ENCODE data around the gene SYT7.

DNA sequence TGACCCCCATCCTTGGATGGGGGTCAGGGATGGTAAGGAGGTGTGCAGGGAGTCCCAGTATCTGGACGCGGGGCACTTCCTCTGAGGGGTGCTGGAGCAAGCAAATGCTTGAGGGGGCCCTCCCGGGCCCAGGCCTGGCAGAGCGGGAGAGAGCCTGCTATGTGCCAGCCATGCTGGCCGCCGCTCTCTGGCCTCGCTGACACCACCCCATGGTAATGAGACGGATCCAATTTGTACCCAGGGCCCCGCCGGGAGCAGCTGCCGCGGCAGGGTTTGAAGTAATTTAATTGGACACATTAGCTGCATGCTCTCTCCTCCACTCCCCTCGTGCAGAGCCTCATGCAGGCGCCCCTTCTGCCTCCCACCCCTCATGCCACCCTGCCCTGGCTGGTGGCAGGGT lies 6.3 kb downstream of the SYT7 start:
- TF ChIP-seq, protein P1, sequence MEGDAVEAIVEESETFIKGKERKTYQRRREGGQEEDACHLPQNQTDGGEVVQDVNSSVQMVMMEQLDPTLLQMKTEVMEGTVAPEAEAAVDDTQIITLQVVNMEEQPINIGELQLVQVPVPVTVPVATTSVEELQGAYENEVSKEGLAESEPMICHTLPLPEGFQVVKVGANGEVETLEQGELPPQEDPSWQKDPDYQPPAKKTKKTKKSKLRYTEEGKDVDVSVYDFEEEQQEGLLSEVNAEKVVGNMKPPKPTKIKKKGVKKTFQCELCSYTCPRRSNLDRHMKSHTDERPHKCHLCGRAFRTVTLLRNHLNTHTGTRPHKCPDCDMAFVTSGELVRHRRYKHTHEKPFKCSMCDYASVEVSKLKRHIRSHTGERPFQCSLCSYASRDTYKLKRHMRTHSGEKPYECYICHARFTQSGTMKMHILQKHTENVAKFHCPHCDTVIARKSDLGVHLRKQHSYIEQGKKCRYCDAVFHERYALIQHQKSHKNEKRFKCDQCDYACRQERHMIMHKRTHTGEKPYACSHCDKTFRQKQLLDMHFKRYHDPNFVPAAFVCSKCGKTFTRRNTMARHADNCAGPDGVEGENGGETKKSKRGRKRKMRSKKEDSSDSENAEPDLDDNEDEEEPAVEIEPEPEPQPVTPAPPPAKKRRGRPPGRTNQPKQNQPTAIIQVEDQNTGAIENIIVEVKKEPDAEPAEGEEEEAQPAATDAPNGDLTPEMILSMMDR (IDR thresholded peaks at IDR 0.05), result no peak
- TF ChIP-seq EZH2 (IDR thresholded peaks at IDR 0.05; ENCODE audit: borderline replicate concordance, insufficient read depth, low read depth, low read length, poor library complexity, severe bottlenecking), result no peak
